Caco-2 (cell line): Measurements from ENCODE around the gene WDFY2. TPM values are rescaled to one million over a fixed set of nuclear protein-coding genes. Genes with fewer than 3 reads are reported as not detected.

Source experiments
- BruUV-seq: library from RNA; stranded (reverse); fragments of 400-500 nt; replicated peaks from 2 replicates; lab custom pipeline; 2021; lab: Mats Ljungman, UMichigan
- CTCF ChIA-PET: fragments of 300-600 bp; sonication (Branson Sonifier 250); formaldehyde crosslinking; loops from one replicate; lab custom pipeline; 2022; ENCODE audit warnings: antibody characterized with exemption; lab: Charles Lee
- POLR2A ChIA-PET: fragments of 300-600 bp; sonication (Branson Sonifier 250); formaldehyde crosslinking; loops from one replicate; lab custom pipeline; 2022; ENCODE audit warnings: antibody characterized with exemption; lab: Charles Lee
- DNase-seq, 2 experiments: peaks; one replicate each; pipeline versions ENCODE4 v3.0.0 to v3.0.0-alpha.2; 2020 to 2022
- H3K27me3 ChIP-seq: replicated peaks from 2 replicates; pipeline ENCODE4 v1.6.0; 2011; ENCODE audit warnings: low read length; ENCODE audit not compliant: control insufficient read depth, insufficient read depth
- H3K36me3 ChIP-seq: 2 replicates; pipeline ENCODE4 v1.5.1; 2011; ENCODE audit warnings: low read length; ENCODE audit not compliant: control insufficient read depth, insufficient read depth
- H3K4me1 ChIP-seq: fragments of 250-450 bp; sonication (Bioruptor Pico); 2 replicates; pipeline ENCODE4 v1.5.1; 2020; ENCODE audit warnings: mild to moderate bottlenecking
- H3K4me3 ChIP-seq: 2 replicates; pipeline ENCODE4 v1.5.1; 2011; ENCODE audit warnings: low read depth, mild to moderate bottlenecking, control low read depth, low read length
- H3K9me3 ChIP-seq: fragments of 250-450 bp; sonication (Bioruptor Pico); 2 replicates; pipeline ENCODE4 v1.5.1; 2020; ENCODE audit warnings: mild to moderate bottlenecking, moderate library complexity
- H3K27ac Mint-ChIP-seq: one replicate; pipeline ENCODE4 v1.8.0; 2022; ENCODE audit warnings: mixed read lengths; ENCODE audit not compliant: unreplicated experiment
- H3K27me3 Mint-ChIP-seq: one replicate; pipeline ENCODE4 v1.8.0; 2022; ENCODE audit warnings: mixed read lengths; ENCODE audit not compliant: insufficient read depth, unreplicated experiment
- H3K36me3 Mint-ChIP-seq: one replicate; pipeline ENCODE4 v1.8.0; 2022; ENCODE audit warnings: mild to moderate bottlenecking, mixed read lengths; ENCODE audit not compliant: insufficient read depth, unreplicated experiment
- H3K4me1 Mint-ChIP-seq: one replicate; pipeline ENCODE4 v1.8.0; 2022; ENCODE audit warnings: low read depth, mixed read lengths; ENCODE audit not compliant: unreplicated experiment
- H3K4me3 Mint-ChIP-seq: one replicate; pipeline ENCODE4 v1.8.0; 2022; ENCODE audit warnings: mild to moderate bottlenecking, moderate library complexity, mixed read lengths; ENCODE audit not compliant: unreplicated experiment
- H3K9me3 Mint-ChIP-seq: one replicate; pipeline ENCODE4 v1.8.0; 2022; ENCODE audit warnings: mixed read lengths; ENCODE audit not compliant: unreplicated experiment
- intact Hi-C: fragments of 100-400 bp; cut with micrococcal nuclease; formaldehyde crosslinking; loops from one replicate; pipeline ENCODE4 v1.10.0; 2022; ENCODE audit not compliant: unreplicated experiment
- total RNA-seq: library from RNA; stranded (reverse); gene quantifications from 2 replicates; pipeline ENCODE4 v1.2.3, GENCODE V29; 2022
- TF ChIP-seq, protein P1 (sequence below), 2 experiments: fragments of 200-600 bp in 1 of 2; IDR thresholded peaks; 1 replicate in 1 of 2; 2 replicates in 1 of 2; pipeline versions ENCODE4 v1.5.1 to v1.8.0; 2011 to 2022; ENCODE audit warnings: antibody characterized with exemption in 1 of 2, control low read depth in 1 of 2, inconsistent platforms in 1 of 2, low read depth in 1 of 2, low read length in 1 of 2, mild to moderate bottlenecking in 1 of 2, moderate library complexity in 1 of 2; ENCODE audit not compliant: insufficient read depth in 1 of 2, severe bottlenecking in 1 of 2, unreplicated experiment in 1 of 2

The WDFY2 gene
- total RNA-seq, 1 experiment from 2014 or later: 9.2 TPM

- Histone ChIP-seq H3K4me1 (peaks cover 8% of the 10 kb centered on the region; the same call in 1 of the 2 replicates), H3K27me3 (no peaks in the 10 kb centered on the region), H3K9me3 (no peaks in the 10 kb centered on the region), H3K36me3 (no peaks in the 10 kb centered on the region), H3K4me3 (no peak overlapping the region)
- TF ChIP-seq, protein P1, sequence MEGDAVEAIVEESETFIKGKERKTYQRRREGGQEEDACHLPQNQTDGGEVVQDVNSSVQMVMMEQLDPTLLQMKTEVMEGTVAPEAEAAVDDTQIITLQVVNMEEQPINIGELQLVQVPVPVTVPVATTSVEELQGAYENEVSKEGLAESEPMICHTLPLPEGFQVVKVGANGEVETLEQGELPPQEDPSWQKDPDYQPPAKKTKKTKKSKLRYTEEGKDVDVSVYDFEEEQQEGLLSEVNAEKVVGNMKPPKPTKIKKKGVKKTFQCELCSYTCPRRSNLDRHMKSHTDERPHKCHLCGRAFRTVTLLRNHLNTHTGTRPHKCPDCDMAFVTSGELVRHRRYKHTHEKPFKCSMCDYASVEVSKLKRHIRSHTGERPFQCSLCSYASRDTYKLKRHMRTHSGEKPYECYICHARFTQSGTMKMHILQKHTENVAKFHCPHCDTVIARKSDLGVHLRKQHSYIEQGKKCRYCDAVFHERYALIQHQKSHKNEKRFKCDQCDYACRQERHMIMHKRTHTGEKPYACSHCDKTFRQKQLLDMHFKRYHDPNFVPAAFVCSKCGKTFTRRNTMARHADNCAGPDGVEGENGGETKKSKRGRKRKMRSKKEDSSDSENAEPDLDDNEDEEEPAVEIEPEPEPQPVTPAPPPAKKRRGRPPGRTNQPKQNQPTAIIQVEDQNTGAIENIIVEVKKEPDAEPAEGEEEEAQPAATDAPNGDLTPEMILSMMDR (IDR thresholded peaks at IDR 0.05; ENCODE audit: insufficient read depth in 1 of 2, low read depth in 1 of 2, low read length in 1 of 2, severe bottlenecking in 1 of 2, unreplicated experiment in 1 of 2): no peak
- DNase-seq: no peak
- Mint-ChIP-seq H3K9me3 (no peaks in the 10 kb centered on the region), H3K27me3 (no peaks in the 10 kb centered on the region), H3K27ac (no peak overlapping the region), H3K4me1 (no peaks in the 10 kb centered on the region), H3K4me3 (no peak overlapping the region), H3K36me3 (no peaks in the 10 kb centered on the region)
- intact Hi-C loops: loop anchor here (5.0 kb wide), 2 partner anchors 68 to 282 kb away; partner anchors contain the start of genes DHRS12 and INTS6
- no TSS peak for BruUV-seq
- POLR2A ChIA-PET: no interaction called here
- CTCF ChIA-PET: no interaction called here
Observed at GRCh38 chr13:51734786-51735185, 150.5 kb downstream of the WDFY2 start.

GRCh38 chr13:51737609-51738008 lies 153.3 kb downstream of the WDFY2 start:
- Histone ChIP-seq H3K27me3 (no peaks in the 10 kb centered on the region), H3K4me3 (no peak overlapping the region), H3K9me3 (no peaks in the 10 kb centered on the region), H3K4me1 (no peaks in the 10 kb centered on the region), H3K36me3 (no peaks in the 10 kb centered on the region)
- Mint-ChIP-seq H3K27me3 (no peaks in the 10 kb centered on the region), H3K9me3 (no peaks in the 10 kb centered on the region), H3K4me3 (no peak overlapping the region), H3K4me1 (no peaks in the 10 kb centered on the region), H3K36me3 (peaks cover 5% of the 10 kb centered on the region), H3K27ac (no peak overlapping the region)
- CTCF ChIA-PET: no interaction called here
- TF ChIP-seq, protein P1 (IDR thresholded peaks at IDR 0.05; ENCODE audit: insufficient read depth in 1 of 2, low read depth in 1 of 2, low read length in 1 of 2, severe bottlenecking in 1 of 2, unreplicated experiment in 1 of 2): no peak
- POLR2A ChIA-PET: no interaction called here
- BruUV-seq: no TSS peak
- no peak for DNase-seq
- intact Hi-C loops: no loop called here

DNA sequence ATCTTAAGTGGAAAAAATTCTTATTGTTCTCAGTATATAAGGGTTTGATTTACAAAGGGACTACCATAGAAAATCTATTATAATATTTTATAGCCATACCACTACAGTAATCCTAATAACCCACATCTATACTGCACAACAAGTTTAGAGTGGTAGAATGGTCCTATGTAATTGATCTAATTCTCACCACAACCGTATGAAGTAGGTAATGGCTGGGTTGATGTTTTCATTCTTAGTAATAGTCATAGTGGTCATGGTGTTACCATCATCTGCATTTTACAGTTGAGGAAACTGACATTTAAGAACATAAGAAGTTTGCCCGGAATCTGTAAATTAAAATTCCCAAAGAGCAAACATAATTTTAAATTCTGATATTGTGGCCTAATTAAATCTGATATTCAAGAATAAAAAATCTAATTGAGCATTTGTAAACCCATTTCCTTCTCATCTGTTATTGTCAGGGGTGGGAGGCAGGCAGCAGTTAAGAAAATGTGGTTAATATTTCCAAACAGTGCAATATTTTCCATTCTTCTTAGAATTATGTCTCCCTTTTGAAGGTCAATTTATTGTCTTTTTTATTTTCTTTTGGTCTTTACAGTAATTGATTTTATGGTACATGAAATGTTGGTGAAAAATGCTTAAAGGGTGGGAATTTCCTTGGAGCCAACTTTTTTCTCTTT lies 154.1 kb downstream of the WDFY2 start:
- H3K36me3 ChIP-seq: no peaks in the 10 kb centered on the region
- no peaks in the 10 kb centered on the region for H3K27me3 Mint-ChIP-seq
- no peak overlapping the region for H3K27ac Mint-ChIP-seq
- no peaks in the 10 kb centered on the region for H3K4me1 Mint-ChIP-seq
- H3K27me3 ChIP-seq: no peaks in the 10 kb centered on the region
- intact Hi-C loops: no loop called here
- no peaks in the 10 kb centered on the region for H3K4me1 ChIP-seq
- no TSS peak for BruUV-seq
- ChIA-PET CTCF (no interaction called here), POLR2A (no interaction called here)
- H3K9me3 Mint-ChIP-seq: no peaks in the 10 kb centered on the region
- TF ChIP-seq, protein P1 (IDR thresholded peaks at IDR 0.05; ENCODE audit: insufficient read depth in 1 of 2, low read depth in 1 of 2, low read length in 1 of 2, severe bottlenecking in 1 of 2, unreplicated experiment in 1 of 2): no peak
- no peak for DNase-seq
- H3K4me3 ChIP-seq: no peak overlapping the region
- peaks cover 5% of the 10 kb centered on the region for H3K36me3 Mint-ChIP-seq
- H3K4me3 Mint-ChIP-seq: no peak overlapping the region
- H3K9me3 ChIP-seq: no peaks in the 10 kb centered on the region
